HG03439 (cell line): ENCODE results near the gene NFIC.

ENCODE experiments used
- ATAC-seq: cut with Tn5 transposase; IDR thresholded peaks from one replicate; pipeline ENCODE4 v1.9.1; 2021; ENCODE audit warnings: mild to moderate bottlenecking, moderate library complexity; ENCODE audit not compliant: unreplicated experiment

The NFIC gene

GRCh38 chr19:3481241-3482090, 115.1 kb downstream of the NFIC start:
- no peak for ATAC-seq

DNA sequence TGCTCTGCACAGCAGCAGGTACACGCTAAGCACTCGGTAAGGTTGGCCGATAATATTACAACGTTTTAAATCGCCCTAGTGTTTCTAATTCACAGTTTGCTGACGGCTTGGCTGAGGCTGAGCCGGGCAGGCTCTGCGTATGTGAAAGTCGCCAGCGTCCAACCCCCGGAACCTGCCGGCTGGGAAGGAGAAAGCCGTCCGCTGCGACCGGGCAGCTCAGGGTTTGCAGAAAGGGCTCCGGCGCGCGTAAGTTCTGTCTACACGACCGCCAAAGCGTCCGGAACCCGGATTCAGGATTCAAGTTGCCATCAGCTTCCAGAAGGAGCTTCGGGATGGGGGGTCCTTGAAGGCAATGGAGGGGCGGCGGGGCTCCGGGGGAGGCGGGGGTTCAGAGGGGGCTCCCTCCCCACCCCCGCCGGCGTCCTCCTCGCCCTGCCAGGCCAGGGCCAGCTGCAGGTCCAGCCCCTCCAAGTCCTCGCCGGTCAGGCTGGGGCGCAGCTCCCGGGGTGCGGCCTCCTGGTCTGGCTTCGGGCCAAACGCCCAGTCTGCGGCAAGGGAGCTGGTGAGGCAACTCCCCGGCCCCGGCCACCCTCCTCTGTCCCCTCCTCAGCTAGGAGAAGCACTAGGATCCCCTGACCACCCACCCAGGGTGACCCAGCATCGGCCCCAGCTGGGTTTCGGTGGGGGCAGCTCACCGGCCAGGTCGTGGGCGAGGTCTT, 116.3 kb downstream of the NFIC start:
- no peak for ATAC-seq

DNA sequence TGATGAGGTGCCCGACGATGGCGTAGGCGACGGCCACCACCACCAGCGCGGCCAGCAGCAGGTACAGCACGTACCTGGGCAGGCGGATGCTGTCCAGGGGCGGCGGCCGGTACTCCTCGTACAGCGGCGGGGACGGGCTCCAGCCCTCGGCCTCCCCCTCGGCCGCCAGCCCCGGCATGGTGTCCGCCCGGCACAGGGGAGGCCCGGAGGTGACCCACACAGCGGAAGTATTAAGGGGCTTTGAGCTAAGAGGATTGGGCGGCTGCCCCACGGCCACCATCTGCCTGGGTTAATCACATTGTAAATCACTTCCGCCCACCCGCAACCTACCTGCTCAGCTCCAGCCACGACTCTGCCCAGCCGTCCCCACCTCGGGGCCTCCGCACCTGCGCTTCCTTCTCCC, 116.8 kb downstream of the NFIC start, which contains the start of gene SMIM44:
SMIM44 (minus strand) TSS at position 216 of the 403 bp plus-strand sequence; CDS start at position 178, 38 bp downstream.
- no peak for ATAC-seq

GRCh38 chr19:3491396-3492119, 125.2 kb downstream of the NFIC start:
- ATAC-seq: no peak

DNA sequence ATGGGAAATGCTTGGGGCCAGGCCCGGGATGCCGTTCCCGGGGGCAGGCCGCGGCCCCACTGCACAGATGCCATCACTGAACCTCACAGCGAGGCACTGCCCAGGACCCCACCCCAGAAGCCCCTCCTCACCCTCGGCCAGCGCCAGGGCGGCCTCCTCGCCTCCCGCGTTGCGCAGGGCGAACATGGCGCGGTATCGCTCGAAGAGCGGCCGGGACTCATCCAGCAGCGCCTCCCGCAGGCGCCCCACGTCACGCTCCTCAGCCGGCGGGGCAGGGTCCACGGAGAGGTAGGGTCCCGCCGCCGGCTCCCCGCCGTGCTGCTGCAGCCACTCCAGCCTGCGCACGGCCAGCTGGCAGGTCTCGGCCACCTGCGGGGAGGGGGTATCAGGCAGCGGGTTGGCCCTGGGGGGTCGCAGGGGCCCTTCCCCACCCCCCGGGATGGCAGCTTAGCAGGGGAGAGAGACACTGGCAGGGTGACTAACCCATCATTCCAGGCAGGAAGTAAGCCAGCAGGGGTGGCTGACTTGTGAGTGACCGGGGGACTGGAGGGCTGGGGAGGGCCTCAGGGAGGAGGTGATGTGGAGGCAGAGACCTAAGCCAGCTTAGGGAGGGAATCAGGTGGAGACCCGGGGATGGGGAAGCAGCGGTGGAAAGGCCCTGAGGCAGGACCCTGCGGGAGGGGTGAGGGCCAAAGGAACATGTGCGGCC, 125.9 kb downstream of the NFIC start:
- no peak for ATAC-seq

- no peak for ATAC-seq
Measured at GRCh38 chr19:3492919-3493318, 126.5 kb downstream of the NFIC start.

DNA sequence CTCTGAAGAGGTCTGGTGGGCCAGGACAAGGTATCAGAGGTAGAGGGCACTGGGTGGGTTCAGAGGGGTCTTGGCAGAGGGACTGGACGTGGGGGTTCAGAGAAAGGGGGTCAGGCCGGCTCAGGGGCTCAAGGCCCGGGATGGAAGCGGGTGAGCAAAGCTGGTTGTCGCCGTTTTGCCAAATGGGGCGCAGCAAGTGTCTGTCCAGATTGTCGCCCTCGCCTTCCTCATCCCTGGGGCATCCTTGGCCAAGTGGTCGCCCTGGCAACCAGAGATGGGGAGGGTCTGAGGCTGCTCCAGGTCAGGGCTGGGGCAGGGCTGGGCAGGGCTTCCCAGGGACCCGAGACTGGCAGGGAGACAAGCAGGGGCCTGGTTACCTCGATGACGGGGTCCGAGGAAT, 127.3 kb downstream of the NFIC start:
- ATAC-seq: no peak

DNA sequence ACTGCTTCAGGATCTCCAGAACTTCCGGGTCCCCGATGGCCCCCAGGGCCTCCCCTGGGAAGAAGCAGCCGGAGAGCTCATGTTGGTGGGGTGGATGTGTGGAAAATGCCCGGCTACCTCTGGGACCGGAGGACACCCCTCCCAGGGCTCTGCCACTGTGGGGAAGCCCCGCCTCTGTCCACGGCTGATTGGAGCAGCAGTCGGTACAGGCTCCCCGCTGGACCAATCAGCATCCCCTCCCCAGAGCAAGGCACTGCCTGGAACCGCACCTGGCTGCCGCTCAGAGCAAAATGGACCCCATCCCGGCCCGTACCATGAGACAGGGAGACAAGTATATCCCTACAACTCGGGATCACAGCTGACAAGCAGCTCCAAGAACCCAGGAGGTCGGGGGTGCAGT, 127.7 kb downstream of the NFIC start:
- no peak for ATAC-seq

DNA sequence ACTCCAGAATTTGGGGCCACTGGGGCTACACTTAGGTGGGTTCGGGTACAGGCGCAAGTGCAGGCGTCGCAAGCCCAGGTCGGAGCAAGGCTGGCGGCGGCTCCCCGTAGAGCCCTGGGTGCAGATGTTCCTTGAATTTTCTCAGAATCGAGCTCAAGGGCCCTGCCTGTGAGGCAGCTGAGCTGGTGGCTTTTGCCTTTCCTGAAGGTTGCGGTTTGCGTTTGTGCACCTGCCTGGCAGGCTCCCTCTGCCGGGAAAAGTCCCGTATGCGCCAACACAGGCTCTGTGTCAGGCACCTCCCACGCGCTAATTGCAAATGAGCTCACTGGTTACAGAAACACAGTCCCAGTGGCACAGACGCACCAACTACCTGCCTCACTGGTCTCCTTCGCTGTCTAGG, 128.2 kb downstream of the NFIC start:
- ATAC-seq: no peak

DNA sequence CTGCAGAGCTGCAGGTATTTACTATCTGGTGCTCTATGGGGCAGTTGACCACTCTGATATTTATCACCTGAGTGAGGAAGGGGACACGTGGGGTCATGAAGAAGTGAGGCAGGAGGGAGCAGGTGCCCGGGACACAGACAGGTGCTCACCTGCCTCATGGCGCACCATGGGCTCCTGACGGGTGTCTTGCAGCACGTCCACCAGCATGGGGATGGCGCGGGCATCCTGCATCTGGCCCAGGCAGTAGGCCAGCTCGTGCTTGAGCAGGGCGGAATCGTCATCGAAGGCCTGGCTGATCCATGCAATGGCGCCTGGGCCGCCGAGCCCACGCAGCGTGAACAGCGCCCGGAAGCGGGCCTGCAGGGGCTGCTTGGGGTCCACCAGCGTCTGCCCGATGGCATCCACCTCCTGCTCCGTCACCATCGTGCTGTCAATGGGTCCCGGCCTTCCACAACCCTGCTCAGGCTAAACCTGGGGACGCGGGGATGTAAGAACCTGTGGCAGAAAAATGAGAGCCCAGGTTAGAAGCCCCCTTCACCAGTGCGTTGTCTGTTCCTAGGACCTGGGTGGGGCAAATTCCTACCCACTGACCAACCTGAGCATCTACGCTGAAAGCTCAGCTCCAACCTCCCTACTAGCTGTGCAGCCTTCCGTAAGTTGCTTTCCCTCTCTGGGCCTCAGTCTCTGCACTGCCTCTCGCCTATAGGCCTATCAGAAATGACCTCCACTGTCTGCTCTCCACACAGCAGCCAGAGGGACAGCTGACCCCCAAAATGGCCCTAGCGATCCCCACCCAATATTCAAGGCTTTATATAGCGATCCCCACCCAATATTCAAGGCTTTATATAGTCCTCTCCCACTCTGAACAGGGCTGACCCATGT, 130.2 kb downstream of the NFIC start:
- no peak for ATAC-seq

DNA sequence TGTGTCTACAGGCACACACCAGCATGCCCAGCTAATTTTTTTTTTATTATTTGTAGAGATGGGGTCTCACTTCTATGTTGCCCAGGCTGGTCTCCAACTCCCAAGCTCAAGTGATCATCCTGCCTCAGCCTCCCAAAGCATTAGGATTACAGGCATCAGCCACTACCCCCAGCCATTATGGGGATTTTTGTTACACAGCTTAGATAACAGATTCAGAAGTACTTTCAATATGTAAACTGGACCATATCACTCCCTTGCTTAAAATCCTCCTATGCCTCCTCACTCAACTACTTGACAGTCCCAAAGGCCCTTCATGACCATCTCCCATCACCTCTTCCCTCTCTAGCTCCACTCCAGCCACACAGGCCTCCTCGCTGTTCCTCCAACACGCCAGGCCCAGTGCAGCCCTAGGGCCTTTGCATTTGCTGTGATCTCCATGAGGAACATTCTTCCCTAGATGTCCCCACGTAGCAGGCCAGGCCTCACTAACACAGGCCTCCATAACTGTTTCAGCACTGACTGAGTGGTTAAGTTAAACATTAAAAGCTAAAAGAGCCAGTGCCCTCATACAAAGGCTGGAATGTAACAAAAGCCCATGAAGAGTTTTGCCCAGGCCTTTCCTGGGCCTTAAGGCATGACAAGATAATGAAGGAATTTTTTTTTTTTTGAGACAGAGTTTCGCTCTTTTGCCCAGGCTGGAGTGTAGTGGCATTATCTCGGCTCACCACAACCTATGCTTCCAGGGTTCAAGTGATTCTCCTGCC, 131.6 kb downstream of the NFIC start:
- ATAC-seq: no peak

DNA sequence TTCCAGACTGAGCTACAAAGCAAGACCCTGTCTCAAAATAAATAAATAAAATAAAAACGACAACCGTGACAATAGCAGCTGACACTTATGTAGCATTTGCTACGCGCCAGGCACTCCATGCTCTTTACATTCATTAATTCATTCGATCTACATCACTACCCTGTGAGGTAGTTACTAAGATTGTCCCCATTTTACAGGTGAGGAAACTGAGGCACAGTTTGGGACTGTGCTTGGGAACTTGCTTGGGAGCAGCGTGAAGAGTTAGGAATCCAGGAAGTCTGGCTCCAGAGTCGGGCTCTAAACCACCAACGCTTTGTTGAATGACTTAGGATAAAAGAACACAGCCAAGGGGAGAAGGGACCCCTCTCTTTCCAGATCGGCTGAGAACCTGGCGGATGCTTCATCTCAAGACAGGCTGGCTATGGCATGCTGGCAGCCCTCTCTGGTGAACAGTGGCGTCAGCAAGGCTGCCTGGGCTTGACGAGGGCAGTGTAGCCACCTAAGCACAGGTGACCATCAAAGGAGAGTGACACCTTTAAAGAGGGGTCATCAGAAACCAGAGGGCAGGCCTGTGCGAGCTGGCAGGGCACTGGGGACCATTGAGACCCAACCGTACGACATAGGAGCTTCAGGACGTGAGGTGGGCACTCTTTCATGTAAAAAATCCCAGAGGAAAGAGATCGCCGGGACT, 133.5 kb downstream of the NFIC start:
- ATAC-seq: peak; percentile 5

- ATAC-seq: peak; percentile 77
Measured at GRCh38 chr19:3500429-3501101, 134.2 kb downstream of the NFIC start, which contains the start of gene DOHH. DOHH (minus strand) TSS chr19:3500674; CDS start chr19:3496814, 3,860 bp downstream.

DNA sequence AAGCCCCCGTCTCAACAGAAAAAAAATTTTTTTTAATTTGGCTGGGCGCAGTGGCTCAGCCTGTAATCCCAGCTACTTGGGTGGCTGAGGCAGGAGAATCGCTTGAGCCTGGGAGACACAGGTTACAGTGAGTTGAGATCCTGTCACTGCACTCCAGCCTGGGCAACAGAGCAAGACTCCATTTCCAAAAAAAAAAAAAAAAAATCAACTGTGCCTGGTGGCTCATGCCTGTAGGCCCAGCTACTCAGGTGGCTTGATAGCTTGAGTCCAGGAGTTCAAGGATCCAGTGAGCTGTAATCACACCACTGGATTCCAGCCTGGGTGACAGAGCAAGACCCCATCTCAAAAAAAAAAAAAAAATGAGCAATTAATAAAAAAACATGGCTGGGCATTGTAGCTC, 135.4 kb downstream of the NFIC start:
- ATAC-seq: no peak

- no peak for ATAC-seq
Measured at GRCh38 chr19:3503036-3503572, 136.7 kb downstream of the NFIC start.

- ATAC-seq: no peak
Measured at GRCh38 chr19:3504735-3505134, 138.4 kb downstream of the NFIC start.

DNA sequence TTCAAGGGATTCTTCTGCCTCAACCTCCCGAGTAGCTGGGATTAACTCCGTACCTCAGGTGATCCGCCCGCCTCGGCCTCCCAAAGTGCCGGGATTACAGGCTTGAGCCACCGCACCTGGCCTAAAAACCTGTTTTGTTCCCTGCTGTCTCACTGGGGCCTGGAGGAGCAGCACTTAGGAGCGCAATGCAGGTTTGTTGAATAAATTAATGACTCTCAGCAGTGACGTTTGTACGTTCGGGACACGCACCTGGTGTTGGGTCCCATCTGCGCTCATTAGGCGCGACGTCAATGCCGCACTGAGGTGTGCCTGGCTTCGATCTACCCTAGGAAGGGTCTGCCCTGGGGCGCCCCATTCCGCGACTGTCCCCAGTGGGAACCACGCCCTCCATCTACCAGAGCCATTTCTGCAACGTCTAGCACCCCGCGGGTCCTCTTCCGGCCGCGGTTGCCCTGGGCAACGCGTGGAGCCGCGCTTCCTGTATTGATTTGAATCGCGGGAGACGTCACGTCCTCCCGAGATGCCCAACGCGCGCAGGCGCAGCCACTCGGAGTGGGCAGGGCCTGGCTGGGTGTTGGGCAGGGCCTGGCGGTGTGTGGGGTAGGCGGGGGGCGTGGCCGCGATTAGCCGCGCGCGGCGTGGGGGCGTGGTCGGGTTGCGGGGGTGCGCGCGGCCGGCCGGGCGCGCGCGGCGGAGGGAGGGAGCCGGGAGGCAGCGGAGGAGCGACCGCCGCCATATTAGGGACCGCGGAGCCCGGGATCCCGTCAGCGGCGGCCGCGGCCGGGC, 139.4 kb downstream of the NFIC start, which contains the start of gene FZR1:
FZR1 (plus strand) TSS at position 714 of the 786 bp plus-strand sequence. CDS start 16,679 bp downstream, outside the sequence.
- ATAC-seq: peak; percentile 82
